B cell (primary cell): Measurements from ENCODE around the gene BST1.

ENCODE experiments used
- EZH2 ChIP-seq: IDR thresholded peaks from 2 replicates; pipeline ENCODE4 v1.6.1; 2012; ENCODE audit warnings: borderline replicate concordance, low read depth, mild to moderate bottlenecking, moderate library complexity, low read length; ENCODE audit not compliant: insufficient read depth, poor library complexity, severe bottlenecking
- TF ChIP-seq, protein P1 (sequence below): fragments of 200-600 bp; IDR thresholded peaks from one replicate; pipeline ENCODE4 v1.8.0; 2022; ENCODE audit warnings: antibody characterized with exemption, mild to moderate bottlenecking

- no peak for TF ChIP-seq EZH2
- TF ChIP-seq, protein P1, sequence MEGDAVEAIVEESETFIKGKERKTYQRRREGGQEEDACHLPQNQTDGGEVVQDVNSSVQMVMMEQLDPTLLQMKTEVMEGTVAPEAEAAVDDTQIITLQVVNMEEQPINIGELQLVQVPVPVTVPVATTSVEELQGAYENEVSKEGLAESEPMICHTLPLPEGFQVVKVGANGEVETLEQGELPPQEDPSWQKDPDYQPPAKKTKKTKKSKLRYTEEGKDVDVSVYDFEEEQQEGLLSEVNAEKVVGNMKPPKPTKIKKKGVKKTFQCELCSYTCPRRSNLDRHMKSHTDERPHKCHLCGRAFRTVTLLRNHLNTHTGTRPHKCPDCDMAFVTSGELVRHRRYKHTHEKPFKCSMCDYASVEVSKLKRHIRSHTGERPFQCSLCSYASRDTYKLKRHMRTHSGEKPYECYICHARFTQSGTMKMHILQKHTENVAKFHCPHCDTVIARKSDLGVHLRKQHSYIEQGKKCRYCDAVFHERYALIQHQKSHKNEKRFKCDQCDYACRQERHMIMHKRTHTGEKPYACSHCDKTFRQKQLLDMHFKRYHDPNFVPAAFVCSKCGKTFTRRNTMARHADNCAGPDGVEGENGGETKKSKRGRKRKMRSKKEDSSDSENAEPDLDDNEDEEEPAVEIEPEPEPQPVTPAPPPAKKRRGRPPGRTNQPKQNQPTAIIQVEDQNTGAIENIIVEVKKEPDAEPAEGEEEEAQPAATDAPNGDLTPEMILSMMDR: no peak
These were observed 71.2 kb downstream of the BST1 start for GRCh38 chr4:15774020-15774420.
